ENCODE measurements around the gene SLC26A1.

- no peak for TF ChIP-seq POLR2AphosphoS5 (IDR thresholded peaks at IDR 0.05)
- no peak for TF ChIP-seq CTCF (IDR thresholded peaks at IDR 0.05)
- no peak for TF ChIP-seq EP300 (IDR thresholded peaks at IDR 0.05; ENCODE audit: low read depth)
- no peak for TF ChIP-seq POLR2A (IDR thresholded peaks at IDR 0.05)
Observed at GRCh38 chr4:1004557-1005485, 11.6 kb upstream of the SLC26A1 start.

Measured in transverse colon (tissue), 4 donors.